PC-9 (cell line): ENCODE measurements around the gene KIF22.
"Not testable (repeated sequence)": the region's sequence is repeated elsewhere in the genome, so short reads cannot be mapped to it uniquely, and the experiment has no call there.

Experiments
- CTCF ChIP-seq: fragments of 200-600 bp; sonication (generic); conservative IDR thresholded peaks from 2 replicates; pipeline ENCODE4 v1.6.1; 2017; ENCODE audit warnings: mixed run types, antibody characterized with exemption, mild to moderate bottlenecking, moderate library complexity
- EZH2 ChIP-seq: fragments of 200-600 bp; sonication (generic); IDR thresholded peaks from 2 replicates; pipeline ENCODE4 v1.8.0; 2017; ENCODE audit warnings: antibody characterized with exemption, low read depth

- TF ChIP-seq CTCF, EZH2: not testable (repeated sequence)
Observed at GRCh38 chr16:29748760-29749149, 41.8 kb upstream of the KIF22 start.
